DND-41 (cell line): ENCODE data around the gene SHD.

ENCODE experiments used
- EZH2 ChIP-seq: IDR thresholded peaks from 3 replicates; pipeline ENCODE4 v1.6.1; 2012; ENCODE audit warnings: borderline replicate concordance, low read depth, mild to moderate bottlenecking, moderate library complexity, low read length, inconsistent platforms; ENCODE audit not compliant: severe bottlenecking
- TF ChIP-seq, protein P1 (sequence below): IDR thresholded peaks from 2 replicates; pipeline ENCODE4 v1.5.1; 2012; ENCODE audit warnings: borderline replicate concordance, low read length, moderate library complexity, mild to moderate bottlenecking; ENCODE audit not compliant: poor library complexity, severe bottlenecking; ENCODE audit errors: extremely low read depth

GRCh38 chr19:4303819-4304537 is 24.9 kb downstream of the SHD start:
- no peak for TF ChIP-seq EZH2
- TF ChIP-seq, protein P1, sequence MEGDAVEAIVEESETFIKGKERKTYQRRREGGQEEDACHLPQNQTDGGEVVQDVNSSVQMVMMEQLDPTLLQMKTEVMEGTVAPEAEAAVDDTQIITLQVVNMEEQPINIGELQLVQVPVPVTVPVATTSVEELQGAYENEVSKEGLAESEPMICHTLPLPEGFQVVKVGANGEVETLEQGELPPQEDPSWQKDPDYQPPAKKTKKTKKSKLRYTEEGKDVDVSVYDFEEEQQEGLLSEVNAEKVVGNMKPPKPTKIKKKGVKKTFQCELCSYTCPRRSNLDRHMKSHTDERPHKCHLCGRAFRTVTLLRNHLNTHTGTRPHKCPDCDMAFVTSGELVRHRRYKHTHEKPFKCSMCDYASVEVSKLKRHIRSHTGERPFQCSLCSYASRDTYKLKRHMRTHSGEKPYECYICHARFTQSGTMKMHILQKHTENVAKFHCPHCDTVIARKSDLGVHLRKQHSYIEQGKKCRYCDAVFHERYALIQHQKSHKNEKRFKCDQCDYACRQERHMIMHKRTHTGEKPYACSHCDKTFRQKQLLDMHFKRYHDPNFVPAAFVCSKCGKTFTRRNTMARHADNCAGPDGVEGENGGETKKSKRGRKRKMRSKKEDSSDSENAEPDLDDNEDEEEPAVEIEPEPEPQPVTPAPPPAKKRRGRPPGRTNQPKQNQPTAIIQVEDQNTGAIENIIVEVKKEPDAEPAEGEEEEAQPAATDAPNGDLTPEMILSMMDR: no peak
